HEK293 (cell line): ENCODE measurements around the gene MYEF2.

Experiments used
- CTCF ChIA-PET: fragments of 350-600 bp; formaldehyde crosslinking; extraction: SDS; loops from one replicate; lab custom pipeline; 2021; ENCODE audit warnings: antibody characterized with exemption; lab: Yijun Ruan, JAX
- POLR2A ChIA-PET: fragments of 300-600 bp; formaldehyde crosslinking; extraction: SDS; loops from one replicate; lab custom pipeline; 2020; ENCODE audit warnings: antibody characterized with exemption, inconsistent platforms; lab: Yijun Ruan, JAX
- H3K27ac ChIP-seq: fragments of 200-500 bp; sonication (Bioruptor generic); 2 replicates; pipeline ENCODE4 v1.5.1; 2014; ENCODE audit warnings: low read depth, low read length, control low read depth, inconsistent platforms; ENCODE audit errors: extremely low read depth
- H3K36me3 ChIP-seq, 2 experiments: fragments of 200-500 bp in 1 of 2; sonication (Bioruptor generic) in 1 of 2; 1 replicate in 1 of 2; 2 replicates in 1 of 2; pipeline ENCODE4 v1.5.1; 2014 to 2017; ENCODE audit warnings: inconsistent platforms in 2 of 2, low read length in 2 of 2; ENCODE audit not compliant: control insufficient read depth in 2 of 2, insufficient read depth in 1 of 2
- H3K4me1 ChIP-seq: fragments of 200-500 bp; sonication (Bioruptor generic); 2 replicates; pipeline ENCODE4 v1.5.1; 2014; ENCODE audit warnings: mild to moderate bottlenecking, low read length, inconsistent platforms; ENCODE audit not compliant: control insufficient read depth, insufficient read depth
- H3K4me3 ChIP-seq: 2 replicates; pipeline ENCODE4 v1.5.1; 2011; ENCODE audit warnings: low read depth, mild to moderate bottlenecking, control low read depth, low read length, moderate library complexity
- H3K9me3 ChIP-seq: fragments of 200-500 bp; sonication (Bioruptor generic); 2 replicates; pipeline ENCODE4 v1.5.1; 2014; ENCODE audit warnings: low read depth, low read length, inconsistent platforms; ENCODE audit not compliant: control insufficient read depth, insufficient read depth
- GLI4 ChIP-seq: fragments of 450-650 bp; formaldehyde crosslinking; IDR thresholded peaks from 2 replicates; pipeline ENCODE4 v1.5.1; 2016; ENCODE audit warnings: missing biosample characterization, missing genetic modification characterization
- KLF17 ChIP-seq: fragments of 450-650 bp; formaldehyde crosslinking; IDR thresholded peaks from 2 replicates; pipeline ENCODE4 v1.5.1; 2016; ENCODE audit warnings: missing biosample characterization, missing genetic modification characterization
- MYNN ChIP-seq: fragments of 450-650 bp; formaldehyde crosslinking; IDR thresholded peaks from 2 replicates; pipeline ENCODE4 v1.5.1; 2016; ENCODE audit warnings: missing biosample characterization, missing genetic modification characterization, borderline replicate concordance
- PBX3 ChIP-seq: sonication (generic); formaldehyde crosslinking; IDR thresholded peaks from 2 replicates; pipeline ENCODE4 v1.8.1; 2022; ENCODE audit warnings: mild to moderate bottlenecking, moderate library complexity, missing genetic modification reagents
- REPIN1 ChIP-seq: fragments of 450-650 bp; formaldehyde crosslinking; IDR thresholded peaks from 2 replicates; pipeline ENCODE4 v1.5.1; 2017; ENCODE audit warnings: missing biosample characterization, missing genetic modification characterization, low read depth
- SETDB1 ChIP-seq: IDR thresholded peaks from one replicate; pipeline ENCODE4 v1.6.1; 2017; ENCODE audit warnings: mild to moderate bottlenecking, low read length, moderate library complexity, mixed read lengths; ENCODE audit not compliant: insufficient read length
- TSHZ1 ChIP-seq: fragments of 450-650 bp; formaldehyde crosslinking; IDR thresholded peaks from 2 replicates; pipeline ENCODE4 v1.5.1; 2016; ENCODE audit warnings: missing biosample characterization, missing genetic modification characterization, borderline replicate concordance
- YY2 ChIP-seq: fragments of 450-650 bp; formaldehyde crosslinking; IDR thresholded peaks from 2 replicates; pipeline ENCODE4 v1.5.1; 2016; ENCODE audit warnings: missing biosample characterization, missing genetic modification characterization
- ZBTB17 ChIP-seq: fragments of 450-650 bp; formaldehyde crosslinking; IDR thresholded peaks from 2 replicates; pipeline ENCODE4 v1.5.1; 2016; ENCODE audit warnings: missing biosample characterization, missing genetic modification characterization
- ZBTB21 ChIP-seq: fragments of 450-650 bp; formaldehyde crosslinking; IDR thresholded peaks from 2 replicates; pipeline ENCODE4 v1.5.1; 2017; ENCODE audit warnings: missing biosample characterization, missing genetic modification characterization
- ZNF112 ChIP-seq: fragments of 450-650 bp; formaldehyde crosslinking; IDR thresholded peaks from 2 replicates; pipeline ENCODE4 v1.5.0; 2017; ENCODE audit warnings: missing biosample characterization, missing genetic modification characterization
- ZNF114 ChIP-seq: fragments of 450-650 bp; formaldehyde crosslinking; IDR thresholded peaks from 2 replicates; pipeline ENCODE4 v1.5.0; 2017; ENCODE audit warnings: missing biosample characterization, missing genetic modification characterization
- ZNF138 ChIP-seq: fragments of 450-650 bp; formaldehyde crosslinking; IDR thresholded peaks from 2 replicates; pipeline ENCODE4 v1.5.1; 2016; ENCODE audit warnings: missing biosample characterization, missing genetic modification characterization, borderline replicate concordance
- ZNF140 ChIP-seq: fragments of 450-650 bp; formaldehyde crosslinking; IDR thresholded peaks from 2 replicates; pipeline ENCODE4 v1.5.1; 2016; ENCODE audit warnings: missing biosample characterization, missing genetic modification characterization
- ZNF2 ChIP-seq: fragments of 450-650 bp; formaldehyde crosslinking; IDR thresholded peaks from 2 replicates; pipeline ENCODE4 v1.5.1; 2016; ENCODE audit warnings: missing biosample characterization, missing genetic modification characterization
- ZNF223 ChIP-seq: fragments of 450-650 bp; formaldehyde crosslinking; IDR thresholded peaks from 2 replicates; pipeline ENCODE4 v1.5.1; 2016; ENCODE audit warnings: missing biosample characterization, missing genetic modification characterization
- ZNF23 ChIP-seq: fragments of 450-650 bp; formaldehyde crosslinking; IDR thresholded peaks from 2 replicates; pipeline ENCODE4 v1.5.1; 2016; ENCODE audit warnings: missing biosample characterization, missing genetic modification characterization, borderline replicate concordance
- ZNF266 ChIP-seq: fragments of 450-650 bp; formaldehyde crosslinking; IDR thresholded peaks from 2 replicates; pipeline ENCODE4 v1.5.1; 2016; ENCODE audit warnings: missing biosample characterization, missing genetic modification characterization, low read depth
- ZNF274 ChIP-seq, 2 experiments: fragments of 200-500 bp in 1 of 2; fragments of 450-650 bp in 1 of 2; sonication (Bioruptor generic) in 1 of 2; formaldehyde crosslinking in 1 of 2; IDR thresholded peaks; 2 replicates each; pipeline versions ENCODE4 v1.5.1 to v1.6.1; 2014 to 2016; ENCODE audit warnings: borderline replicate concordance in 1 of 2, inconsistent platforms in 1 of 2, low read length in 1 of 2, missing biosample characterization in 1 of 2, missing genetic modification characterization in 1 of 2
- ZNF302 ChIP-seq: fragments of 450-650 bp; formaldehyde crosslinking; IDR thresholded peaks from 2 replicates; pipeline ENCODE4 v1.5.1; 2016; ENCODE audit warnings: missing biosample characterization, missing genetic modification characterization, low read depth
- ZNF501 ChIP-seq: fragments of 450-650 bp; formaldehyde crosslinking; IDR thresholded peaks from 2 replicates; pipeline ENCODE4 v1.5.1; 2016; ENCODE audit warnings: missing biosample characterization, missing genetic modification characterization
- ZNF514 ChIP-seq: fragments of 450-650 bp; formaldehyde crosslinking; IDR thresholded peaks from 2 replicates; pipeline ENCODE4 v1.5.1; 2016; ENCODE audit warnings: missing biosample characterization, missing genetic modification characterization
- ZNF558 ChIP-seq: fragments of 450-650 bp; formaldehyde crosslinking; IDR thresholded peaks from 2 replicates; pipeline ENCODE4 v1.5.1; 2016; ENCODE audit warnings: missing biosample characterization, missing genetic modification characterization
- ZNF560 ChIP-seq: fragments of 450-650 bp; formaldehyde crosslinking; IDR thresholded peaks from 2 replicates; pipeline ENCODE4 v1.5.1; 2017; ENCODE audit warnings: missing biosample characterization, missing genetic modification characterization, borderline replicate concordance
- ZNF580 ChIP-seq: fragments of 450-650 bp; formaldehyde crosslinking; IDR thresholded peaks from 2 replicates; pipeline ENCODE4 v1.5.1; 2016; ENCODE audit warnings: missing biosample characterization, missing genetic modification characterization
- ZNF626 ChIP-seq: fragments of 450-650 bp; sonication (Bioruptor Pico); formaldehyde crosslinking; IDR thresholded peaks from 2 replicates; pipeline ENCODE4 v1.5.1; 2018; ENCODE audit warnings: missing biosample characterization, missing genetic modification characterization, inconsistent platforms
- ZNF658 ChIP-seq: fragments of 450-650 bp; formaldehyde crosslinking; IDR thresholded peaks from 2 replicates; pipeline ENCODE4; 2016; ENCODE audit warnings: missing biosample characterization, missing genetic modification characterization
- ZXDB ChIP-seq: fragments of 450-650 bp; formaldehyde crosslinking; IDR thresholded peaks from 2 replicates; pipeline ENCODE4 v1.5.1; 2016; ENCODE audit warnings: missing biosample characterization, missing genetic modification characterization

MYEF2 gene

GRCh38 chr15:48177766-48178647 lies at the start of gene MYEF2 (continued):
- no peak for TF ChIP-seq ZNF560 (tag by site-specific recombination)
- no peak for TF ChIP-seq ZNF112
- TF ChIP-seq ZNF114 (tag by site-specific recombination): no peak
- peak; percentile 57 for TF ChIP-seq YY2
- no peak for TF ChIP-seq ZNF514

GRCh38 chr15:48225771-48226170 lies 47.7 kb upstream of the MYEF2 start:
- TF ChIP-seq ZNF23 (tag by site-specific recombination) (no peak), ZNF140 (no peak), ZNF580 (no peak), ZNF558 (no peak), KLF17 (no peak), SETDB1 (no peak), PBX3 (CRISPR knock-in tag) (no peak), MYNN (tag by site-specific recombination) (no peak), ZBTB17 (tag by site-specific recombination) (no peak), ZNF658 (tag by site-specific recombination) (no peak), ZNF266 (tag by site-specific recombination) (no peak), ZXDB (tag by site-specific recombination) (no peak), GLI4 (tag by site-specific recombination) (no peak)
- no peak overlapping the region for H3K27ac ChIP-seq
- H3K4me3 ChIP-seq: no peak overlapping the region
- H3K36me3 ChIP-seq: no peaks in the 10 kb centered on the region
- ChIA-PET POLR2A (no interaction called here), CTCF (no interaction called here)
- H3K4me1 ChIP-seq: no peaks in the 10 kb centered on the region
- no peaks in the 10 kb centered on the region for H3K9me3 ChIP-seq

- Histone ChIP-seq H3K9me3 (no peaks in the 10 kb centered on the region), H3K4me3 (no peak overlapping the region), H3K27ac (no peak overlapping the region), H3K4me1 (no peaks in the 10 kb centered on the region), H3K36me3 (no peaks in the 10 kb centered on the region)
- TF ChIP-seq YY2 (no peak), REPIN1 (no peak), ZNF2 (tag by site-specific recombination) (no peak), ZNF223 (tag by site-specific recombination) (no peak), ZNF138 (tag by site-specific recombination) (no peak), ZBTB21 (tag by site-specific recombination) (no peak), TSHZ1 (tag by site-specific recombination) (no peak), ZNF274 (IDR thresholded peaks at IDR 0.05; ENCODE audit: low read length) (no peak), ZNF274 (tag by site-specific recombination; IDR thresholded peaks at IDR 0.05; ENCODE audit: borderline replicate concordance) (no peak), ZNF302 (tag by site-specific recombination) (no peak), ZNF626 (tag by site-specific recombination) (no peak), ZNF501 (tag by site-specific recombination) (no peak)
- ChIA-PET POLR2A (no interaction called here), CTCF (no interaction called here)
These were observed 44.5 kb upstream of the MYEF2 start for GRCh38 chr15:48222627-48223026.
